Activated CD8-positive, alpha-beta memory T cell treated with anti-CD3 and anti-CD28 coated beads for 48 hours (primary cell): ENCODE results near the gene LIFR.
"Not testable (repeated sequence)": the region's sequence is repeated elsewhere in the genome, so short reads cannot be mapped to it uniquely, and the experiment has no call there.

ENCODE experiments used
- DNase-seq, 3 experiments: peaks; one replicate each; pipeline ENCODE4 v3.0.0-alpha.2; 2020; ENCODE audit warnings: low read depth in 2 of 3, low spot score in 2 of 3

The LIFR gene

DNA sequence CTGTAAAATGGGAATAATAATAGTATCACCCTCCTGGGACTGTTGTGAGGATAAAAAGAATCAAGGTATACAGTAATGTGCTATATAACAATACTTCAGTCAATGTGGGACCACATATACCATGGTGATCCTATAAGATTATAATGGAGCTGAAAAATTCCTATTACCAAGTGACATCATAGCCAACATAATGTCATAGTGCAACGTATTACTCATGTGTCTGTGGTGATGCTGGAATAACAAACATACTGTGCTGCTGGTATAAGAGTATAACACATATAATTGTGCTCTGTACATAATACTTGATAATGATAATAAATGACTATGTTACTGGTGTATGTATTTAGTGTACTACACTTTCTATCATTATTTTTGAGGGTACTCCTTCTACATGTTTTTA is 38.1 kb downstream of the LIFR start:
- no peak for DNase-seq

GRCh38 chr5:38516649-38517048 is 39.8 kb downstream of the LIFR start:
- DNase-seq: not testable (repeated sequence)

- DNase-seq: no peak
Measured at GRCh38 chr5:38515646-38516045, 40.8 kb downstream of the LIFR start.

DNA sequence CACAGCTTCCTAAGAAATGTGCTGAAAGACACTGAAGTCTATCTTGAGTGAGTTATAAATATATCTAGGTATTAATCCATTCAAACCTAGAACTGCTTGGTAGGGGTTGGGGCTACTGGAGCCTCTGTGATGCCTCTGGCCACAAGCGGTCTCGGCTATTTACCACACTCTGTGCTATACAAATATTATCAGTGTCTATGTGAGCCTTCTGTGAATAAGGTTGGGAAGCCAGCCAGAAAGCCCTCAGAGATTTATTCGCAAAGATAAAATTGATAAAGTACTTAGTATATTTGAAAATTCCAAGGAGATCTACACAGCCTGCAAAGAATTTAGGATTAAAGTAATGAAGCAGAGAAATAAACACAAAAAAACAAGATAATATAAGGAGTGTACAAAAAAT is 41.4 kb downstream of the LIFR start:
- DNase-seq: no peak

DNA sequence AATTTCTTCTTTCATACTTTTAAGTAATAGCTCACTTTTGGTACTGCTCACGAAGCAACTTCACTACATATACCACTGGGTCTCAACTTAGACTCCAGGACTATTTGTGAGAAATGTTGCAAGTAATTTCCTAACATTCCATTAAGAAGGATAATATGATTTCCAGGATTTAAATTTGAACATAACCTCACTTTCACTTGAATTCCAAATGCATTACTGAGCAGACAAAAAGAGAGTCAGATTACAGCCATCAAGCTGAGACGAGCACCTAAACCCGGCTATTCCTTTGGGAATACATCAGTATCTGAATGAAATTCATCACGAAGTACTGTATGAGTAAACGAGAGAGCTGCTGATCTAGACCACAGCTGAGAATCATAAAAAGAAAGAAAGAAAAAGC is 47.3 kb downstream of the LIFR start:
- no peak for DNase-seq

DNA sequence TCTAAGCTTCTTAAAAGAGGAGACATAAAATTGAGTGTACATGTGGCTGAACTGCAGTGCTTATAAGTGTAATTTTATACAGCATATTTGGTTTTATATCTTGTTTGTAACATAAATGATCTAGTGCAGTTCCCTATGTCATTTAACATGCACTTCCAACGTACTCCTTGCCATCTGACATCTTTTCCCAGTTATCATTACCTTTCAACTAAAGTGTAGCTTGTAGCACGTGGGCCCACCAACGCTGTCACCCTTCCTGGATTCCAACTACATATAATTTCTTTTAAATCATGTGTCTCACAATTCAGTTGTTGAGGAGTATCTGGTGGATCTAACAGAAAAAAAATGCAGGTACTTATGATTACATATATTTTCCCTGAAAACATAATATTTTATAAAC is 50.1 kb downstream of the LIFR start:
- DNase-seq: no peak

- DNase-seq: no peak
Measured at GRCh38 chr5:38500573-38501260, 55.7 kb downstream of the LIFR start.

GRCh38 chr5:38497946-38498345 is 58.5 kb downstream of the LIFR start:
- no peak for DNase-seq

DNA sequence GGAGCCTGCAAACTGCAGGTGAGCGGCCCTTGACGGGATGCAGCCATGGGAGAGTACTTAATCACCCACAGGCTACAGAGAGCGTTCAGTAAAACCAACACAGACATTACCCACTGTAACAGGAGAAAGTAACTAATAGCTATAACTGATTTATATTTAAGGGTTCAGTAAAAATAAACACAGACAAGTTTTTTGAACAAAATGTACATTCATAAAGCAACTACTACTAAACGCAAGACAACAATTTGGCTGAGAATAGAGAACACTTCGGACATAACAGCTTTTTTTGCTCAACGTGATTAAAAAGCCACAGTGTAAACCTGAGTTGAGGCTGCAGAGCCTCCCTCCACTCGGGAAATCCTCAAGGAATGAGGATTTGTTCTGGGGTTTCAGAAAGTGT is 61.7 kb downstream of the LIFR start:
- no peak for DNase-seq

- DNase-seq: no peak
Measured at GRCh38 chr5:38494175-38494574, 62.3 kb downstream of the LIFR start.

GRCh38 chr5:38483805-38484398 is 72.5 kb downstream of the LIFR start:
- DNase-seq: no peak

GRCh38 chr5:38479315-38479904 is 77.0 kb downstream of the LIFR start:
- no peak for DNase-seq

DNA sequence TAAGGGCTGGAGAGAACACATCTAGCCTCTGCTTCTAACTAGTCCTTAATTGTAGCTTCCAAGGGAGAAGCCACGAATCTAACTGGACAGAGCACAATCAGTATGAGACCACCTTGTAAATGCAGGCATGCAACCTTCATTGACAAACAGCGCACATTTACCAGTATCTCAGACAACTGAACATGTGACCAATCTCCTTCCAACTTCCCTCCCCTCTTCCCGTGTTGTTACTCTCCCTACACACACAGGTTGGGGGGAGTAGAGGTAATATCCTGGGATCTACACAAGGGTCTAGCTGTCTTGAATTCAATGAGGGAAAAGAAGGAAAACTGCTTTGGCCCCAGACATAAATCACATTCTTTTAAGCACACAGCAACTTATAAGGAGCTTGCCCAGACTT is 77.6 kb downstream of the LIFR start:
- no peak for DNase-seq

- DNase-seq: no peak
Measured at GRCh38 chr5:38478166-38478565, 78.3 kb downstream of the LIFR start.

DNA sequence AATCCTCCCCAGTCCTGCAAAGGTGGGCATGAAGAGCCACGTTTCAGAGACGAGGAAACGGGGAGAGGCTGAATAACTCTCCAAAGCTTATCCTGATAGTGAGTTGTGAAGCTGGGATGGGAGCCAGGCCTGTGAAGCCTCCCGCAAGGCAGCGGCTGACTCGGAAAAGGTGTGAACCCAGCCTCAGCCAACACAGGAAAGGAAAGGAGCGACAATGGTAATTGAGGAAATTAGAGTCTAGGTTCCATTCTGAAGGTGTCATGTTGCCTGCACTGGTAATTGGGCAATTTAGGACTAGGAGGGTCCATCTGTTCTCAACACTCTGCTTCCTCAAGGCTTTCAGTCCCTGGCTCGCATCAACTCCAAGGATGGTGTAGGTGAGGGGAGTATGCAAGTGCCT is 83.4 kb downstream of the LIFR start:
- no peak for DNase-seq

DNA sequence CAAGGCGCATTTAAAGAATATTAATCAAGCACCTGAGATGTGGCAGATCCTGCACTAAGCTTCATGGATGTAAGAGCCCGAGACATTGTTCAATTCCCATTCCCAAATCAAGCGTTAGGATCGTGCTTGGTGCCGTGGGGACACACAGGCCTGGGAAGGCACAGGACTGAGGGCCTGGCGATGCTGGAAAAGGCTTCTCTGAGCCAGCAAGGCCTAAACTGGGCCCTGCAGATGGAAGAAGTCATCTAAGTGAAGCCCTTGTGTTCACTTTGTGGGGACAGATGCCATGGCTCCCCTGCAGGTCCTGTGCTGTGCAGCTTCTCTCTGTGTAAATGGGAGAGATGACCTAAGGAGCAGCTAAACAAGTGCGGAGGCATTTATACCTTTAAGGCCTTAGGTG is 83.9 kb downstream of the LIFR start:
- DNase-seq: no peak

DNA sequence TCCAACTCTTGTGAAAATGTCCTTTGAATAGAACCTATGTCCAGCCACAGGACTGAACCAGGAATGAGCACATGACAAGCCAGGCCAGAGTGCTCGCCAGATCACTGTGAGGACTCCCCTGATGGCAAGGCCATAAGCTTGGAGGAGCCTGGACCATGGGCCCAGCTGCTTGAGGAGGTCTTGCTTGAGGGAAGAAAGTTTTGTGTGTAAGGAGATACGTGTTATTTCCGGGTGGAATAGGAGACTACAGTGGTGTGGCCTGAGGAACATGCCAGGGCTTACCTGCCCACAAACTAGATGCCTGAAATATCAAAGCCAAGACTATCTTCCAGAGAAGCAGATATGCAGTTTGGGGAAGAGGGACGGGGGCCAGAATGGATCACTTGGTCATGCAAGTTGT is 84.7 kb downstream of the LIFR start:
- no peak for DNase-seq

DNA sequence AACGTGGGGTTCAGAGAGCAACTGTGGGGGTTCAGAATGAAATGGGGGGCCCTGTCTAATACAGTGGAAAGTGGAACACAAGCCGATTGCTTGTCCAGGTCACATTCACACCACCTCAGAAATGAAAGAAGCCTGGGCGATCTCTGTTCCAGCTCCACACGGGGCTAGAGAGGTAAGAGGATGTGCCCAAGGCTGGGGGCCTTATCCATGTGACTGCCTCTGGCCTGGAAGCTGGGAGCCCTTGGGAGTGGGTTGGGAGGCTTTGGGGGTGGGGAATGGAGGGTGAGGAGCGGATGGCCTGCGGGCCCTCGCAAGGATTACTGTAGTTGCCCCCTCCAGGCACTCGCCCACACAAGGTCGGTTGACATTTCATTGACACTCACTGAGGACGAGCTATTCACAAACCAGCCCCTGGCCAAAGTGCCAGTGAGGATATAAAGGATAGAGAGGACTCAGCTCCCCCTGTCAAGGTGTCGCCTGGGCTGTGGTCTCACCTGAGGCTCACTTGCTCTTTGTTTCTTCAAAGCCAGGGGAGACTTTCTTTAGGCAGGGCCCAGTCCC is 86.7 kb downstream of the LIFR start:
- no peak for DNase-seq

- no peak for DNase-seq
Measured at GRCh38 chr5:38468978-38469706, 87.3 kb downstream of the LIFR start.

DNA sequence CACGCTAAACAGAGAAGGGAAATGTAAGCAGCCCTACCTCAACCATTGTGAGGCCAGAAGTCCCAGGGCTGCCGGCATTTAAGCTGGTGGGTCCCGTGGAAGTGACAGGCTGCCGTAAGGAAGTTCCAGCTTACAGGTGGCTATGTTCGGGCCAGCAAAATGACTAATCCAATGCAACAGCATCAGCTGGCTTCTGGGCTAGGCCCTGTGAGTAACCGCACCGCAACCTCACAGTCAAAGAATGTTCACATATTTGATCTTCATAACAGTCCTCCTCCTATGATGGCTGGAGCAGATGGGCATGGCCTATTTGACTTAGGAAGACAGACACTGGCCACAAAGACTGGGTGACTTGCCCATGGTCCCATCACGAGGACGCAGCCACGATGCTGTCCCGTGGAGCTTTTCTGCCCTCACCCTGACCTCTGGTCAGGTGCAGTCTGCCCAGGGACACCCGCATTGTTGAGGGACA is 88.2 kb downstream of the LIFR start:
- no peak for DNase-seq

DNA sequence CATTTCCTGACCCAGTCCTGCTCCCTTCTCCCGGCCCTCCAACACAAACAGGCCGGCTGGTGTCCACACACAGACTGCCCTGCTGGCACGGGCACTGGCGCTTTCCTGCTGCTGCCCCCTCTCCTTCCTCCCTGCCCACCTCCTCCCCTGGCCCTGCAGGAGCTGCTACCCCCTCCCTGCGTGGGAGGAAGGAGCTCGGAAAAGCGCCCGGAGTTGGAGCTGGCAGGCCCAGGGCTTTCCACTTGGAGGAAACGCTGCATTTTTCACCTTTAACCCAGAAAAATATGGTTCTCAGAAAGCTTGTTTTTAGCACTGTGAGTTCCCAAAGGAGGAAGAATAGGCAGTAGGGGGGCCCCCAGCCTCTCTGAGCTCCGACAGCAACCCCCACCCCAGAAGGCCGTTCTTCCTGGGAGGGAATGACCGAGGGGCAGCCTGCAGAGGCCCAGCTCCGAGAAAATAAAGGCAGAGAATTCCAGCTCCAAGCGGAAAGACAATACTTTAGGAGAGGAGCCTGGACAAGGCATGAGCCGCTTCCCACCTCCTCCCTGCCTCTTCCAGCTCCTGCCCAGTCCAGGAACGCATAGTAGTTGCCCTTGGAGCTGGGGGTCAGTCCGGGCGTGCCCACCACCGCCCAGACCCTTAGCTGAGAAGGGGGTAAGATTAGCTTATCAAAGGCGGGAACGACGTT is 88.9 kb downstream of the LIFR start:
- no peak for DNase-seq
